ENCODE measurements around the gene LAMC3. TPM values are rescaled to one million over a fixed set of nuclear protein-coding genes. Genes with fewer than 3 reads are reported as not detected.
"Not testable (repeated sequence)": the region's sequence is repeated elsewhere in the genome, so short reads cannot be mapped to it uniquely, and the experiment has no call there.

Gene LAMC3
- total RNA-seq, 8 experiments from 2014 or later, result 0.05 to 96.7 (median 0.35) TPM; not detected in 1

GRCh38 chr9:131107760-131108159 lies 98.8 kb downstream of the LAMC3 start:
- ATAC-seq (replicated peaks in 6 of 8), result no peak
- in situ Hi-C loops (cut with MboI; ENCODE audit: low pct_unique_long_range_greater_than_20kb in 2 of 9, low sequenced_read_pairs in 9 of 9, unreplicated experiment in 9 of 9), result no loop called here

GRCh38 chr9:131111186-131111853 lies 102.3 kb downstream of the LAMC3 start:
- ATAC-seq (replicated peaks in 6 of 8), result peak in 5 of 8 experiments; percentile 10 to 30 (median 19)
- Histone ChIP-seq H3K27ac (peak overlapping the region; percentile 26 to 82), H3K4me1 (replicated peaks in 1 of 2) (peaks cover 13 to 16% of the 10 kb centered on the region in 2 donors), H3K4me3 (no peak overlapping the region)
- in situ Hi-C loops (cut with MboI; ENCODE audit: low pct_unique_long_range_greater_than_20kb in 2 of 9, low sequenced_read_pairs in 9 of 9, unreplicated experiment in 9 of 9), result no loop called here
- 20 to 86% (median 36%) methylated on average over 1 to 3 of the region's 10 CpGs; no CpG with 5 or more reads in 5 of the 10 experiments for WGBS, 10 experiments

More at GRCh38 chr9:131107760-131108159, 98.8 kb downstream of the LAMC3 start:
- 33 to 100% (median 67%) methylated on average over 1 to 4 of the region's 8 CpGs; no CpG with 5 or more reads in 3 of the 10 experiments for whole genome bisulfite sequencing, 10 experiments
- Histone ChIP-seq H3K4me3 (no peak overlapping the region), H3K4me1 (replicated peaks in 1 of 2) (peaks cover 13 to 16% of the 10 kb centered on the region in 2 donors), H3K27ac (peak overlapping the region in 1 of 2 donors; percentile 48)

GRCh38 chr9:131111854-131112311 lies 102.9 kb downstream of the LAMC3 start:
- Histone ChIP-seq H3K4me1 (replicated peaks in 1 of 2) (peaks cover 13 to 16% of the 10 kb centered on the region in 2 donors), H3K4me3 (no peak overlapping the region), H3K27ac (peak overlapping the region; percentile 26 to 82)
- in situ Hi-C loops (cut with MboI; ENCODE audit: low pct_unique_long_range_greater_than_20kb in 2 of 9, low sequenced_read_pairs in 9 of 9, unreplicated experiment in 9 of 9), result no loop called here
- WGBS, 10 experiments, result 33 to 100% (median 68%) methylated on average over 1 to 9 of the region's 25 CpGs; no CpG with 5 or more reads in 4 of the 10 experiments
- peak in 5 of 8 experiments; percentile 87 to 92 (median 89) for ATAC-seq (replicated peaks in 6 of 8)

GRCh38 chr9:131112374-131113154 lies 103.6 kb downstream of the LAMC3 start:
- in situ Hi-C loops (cut with MboI; ENCODE audit: low pct_unique_long_range_greater_than_20kb in 2 of 9, low sequenced_read_pairs in 9 of 9, unreplicated experiment in 9 of 9), result no loop called here
- H3K27ac ChIP-seq, result peak overlapping the region; percentile 37 to 82
- ATAC-seq (replicated peaks in 6 of 8), result peak in 1 of 8 experiments; percentile 54
- 56 to 94% (median 85%) methylated on average over 2 to 11 of the region's 23 CpGs; no CpG with 5 or more reads in 4 of the 10 experiments for WGBS, 10 experiments
- peaks cover 13 to 16% of the 10 kb centered on the region in 2 donors for H3K4me1 ChIP-seq (replicated peaks in 1 of 2)
- no peak overlapping the region for H3K4me3 ChIP-seq

GRCh38 chr9:131113655-131114054 lies 104.7 kb downstream of the LAMC3 start:
- 65 to 100% (median 94%) methylated on average over 1 to 7 of the region's 8 CpGs; no CpG with 5 or more reads in 5 of the 10 experiments for WGBS, 10 experiments
- Histone ChIP-seq H3K4me3 (no peak overlapping the region), H3K4me1 (replicated peaks in 1 of 2) (peaks cover 13 to 16% of the 10 kb centered on the region in 2 donors), H3K27ac (peak overlapping the region; percentile 42 to 60)
- in situ Hi-C loops (cut with MboI; ENCODE audit: low pct_unique_long_range_greater_than_20kb in 2 of 9, low sequenced_read_pairs in 9 of 9, unreplicated experiment in 9 of 9), result no loop called here
- ATAC-seq (replicated peaks in 6 of 8), result peak in 1 of 8 experiments; percentile 34

DNA sequence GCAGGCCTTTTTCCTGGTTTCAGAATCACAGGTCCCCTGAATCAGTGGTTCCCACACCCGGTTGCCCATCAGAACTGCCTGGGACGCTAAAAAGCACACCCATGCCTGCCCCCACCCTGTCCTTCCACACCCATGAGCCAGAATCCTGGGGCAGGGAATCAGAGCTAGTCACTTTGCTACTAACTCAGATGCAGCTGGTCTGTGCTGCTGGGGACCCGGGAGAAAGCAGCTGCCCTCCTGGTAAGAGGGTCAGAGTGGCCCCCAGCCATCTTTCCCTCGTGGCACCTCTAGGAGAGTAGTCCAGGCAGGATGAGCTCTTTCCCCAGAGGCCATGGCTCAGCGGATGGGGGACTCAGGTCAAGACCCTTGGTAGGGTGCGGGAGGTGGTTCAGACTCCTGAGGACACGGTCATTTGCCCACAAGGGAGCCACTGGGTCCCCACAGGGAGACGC lies 105.1 kb downstream of the LAMC3 start:
- Histone ChIP-seq H3K27ac (peak overlapping the region in 1 of 2 donors; percentile 60), H3K4me1 (replicated peaks in 1 of 2) (peaks cover 13 to 16% of the 10 kb centered on the region in 2 donors), H3K4me3 (no peak overlapping the region)
- in situ Hi-C loops (cut with MboI; ENCODE audit: low pct_unique_long_range_greater_than_20kb in 2 of 9, low sequenced_read_pairs in 9 of 9, unreplicated experiment in 9 of 9), result no loop called here
- ATAC-seq (replicated peaks in 6 of 8), result peak in 1 of 8 experiments; percentile 72
- WGBS, 10 experiments, result 87 to 100% methylated on average over 2 to 3 of the region's 8 CpGs; no CpG with 5 or more reads in 8 of the 10 experiments

GRCh38 chr9:131115360-131115742 lies 106.4 kb downstream of the LAMC3 start:
- H3K27ac ChIP-seq; ATAC-seq (replicated peaks in 6 of 8); in situ Hi-C loops (cut with MboI; ENCODE audit: low pct_unique_long_range_greater_than_20kb in 2 of 9, low sequenced_read_pairs in 9 of 9, unreplicated experiment in 9 of 9); H3K4me3 ChIP-seq: not testable (repeated sequence)
- 50 to 100% (median 95%) methylated on average over 1 to 4 of the region's 6 CpGs; no CpG with 5 or more reads in 4 of the 10 experiments for WGBS, 10 experiments
- H3K4me1 ChIP-seq (replicated peaks in 1 of 2), result peaks cover 13 to 16% of the 10 kb centered on the region in 2 donors

GRCh38 chr9:131116281-131117120 lies 107.5 kb downstream of the LAMC3 start:
- Histone ChIP-seq H3K27ac (peak overlapping the region; percentile 55 to 57), H3K4me3 (no peak overlapping the region), H3K4me1 (replicated peaks in 1 of 2) (peaks cover 8 to 10% of the 10 kb centered on the region in 2 donors)
- no peak for ATAC-seq (replicated peaks in 6 of 8)
- WGBS, 10 experiments, result 81 to 97% (median 92%) methylated on average over 2 to 14 of the region's 22 CpGs
- in situ Hi-C loops (cut with MboI; ENCODE audit: low pct_unique_long_range_greater_than_20kb in 2 of 9, low sequenced_read_pairs in 9 of 9, unreplicated experiment in 9 of 9), result no loop called here

DNA sequence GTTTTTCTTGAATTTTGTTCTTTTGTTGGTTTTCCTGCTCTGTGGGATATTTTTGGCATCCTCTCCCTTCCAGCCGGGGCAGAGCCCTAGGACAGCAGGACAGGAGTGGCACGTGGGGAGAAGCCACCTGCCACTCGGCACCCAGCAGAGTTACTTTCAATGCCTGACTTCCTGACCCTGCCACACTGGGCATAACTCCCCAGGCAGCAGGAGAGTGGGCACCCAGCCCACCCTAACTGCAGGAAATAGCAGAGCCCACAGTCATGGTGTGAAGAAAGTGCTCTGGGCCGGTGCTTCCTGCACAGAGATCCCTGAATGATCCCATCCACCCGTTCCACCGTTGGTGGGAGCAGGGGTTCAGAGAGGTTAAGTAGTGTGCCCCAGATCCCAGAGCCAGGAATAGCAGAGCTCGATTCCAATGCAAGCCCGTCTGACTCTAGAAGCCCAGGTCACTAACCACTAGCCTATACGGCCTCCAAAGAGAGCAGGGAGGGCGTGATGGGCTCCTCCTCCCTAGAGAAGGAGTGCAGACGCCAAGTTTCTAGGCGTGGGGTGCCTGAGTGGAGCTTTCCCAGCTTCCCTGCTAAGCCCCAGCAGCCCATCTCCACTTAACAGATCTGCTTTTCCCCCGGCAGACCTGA lies 108.3 kb downstream of the LAMC3 start:
- 17 to 100% (median 75%) methylated on average over 1 to 6 of the region's 13 CpGs; no CpG with 5 or more reads in 4 of the 10 experiments for WGBS, 10 experiments
- peaks cover under 1 to 2% of the 10 kb centered on the region in 2 donors for H3K4me1 ChIP-seq (replicated peaks in 1 of 2)
- no peak for ATAC-seq (replicated peaks in 6 of 8)
- no peak overlapping the region for H3K4me3 ChIP-seq
- peak overlapping the region; percentile 55 to 57 for H3K27ac ChIP-seq
- in situ Hi-C loops (cut with MboI; ENCODE audit: low pct_unique_long_range_greater_than_20kb in 2 of 9, low sequenced_read_pairs in 9 of 9, unreplicated experiment in 9 of 9), result no loop called here

DNA sequence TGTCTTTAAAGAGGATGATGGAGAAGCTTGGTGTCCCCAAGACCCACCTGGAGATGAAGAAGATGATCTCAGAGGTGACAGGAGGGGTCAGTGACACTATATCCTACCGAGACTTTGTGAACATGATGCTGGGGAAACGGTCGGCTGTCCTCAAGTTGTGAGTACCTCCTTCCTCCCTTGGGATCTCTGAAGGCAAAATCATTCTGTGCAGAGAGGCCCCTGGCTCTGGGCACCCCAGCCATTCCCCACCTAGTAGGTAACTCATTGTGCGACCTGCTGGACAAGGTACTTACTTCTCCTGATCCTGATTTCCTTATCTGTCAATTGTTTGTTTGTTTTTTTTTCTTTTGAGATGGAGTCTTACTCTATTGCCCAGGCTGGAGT lies 108.8 kb downstream of the LAMC3 start:
- in situ Hi-C loops (cut with MboI; ENCODE audit: low pct_unique_long_range_greater_than_20kb in 2 of 9, low sequenced_read_pairs in 9 of 9, unreplicated experiment in 9 of 9), result no loop called here
- WGBS, 10 experiments, result 0 to 100% (median 89%) methylated on average over 1 to 4 of the region's 4 CpGs; no CpG with 5 or more reads in 4 of the 10 experiments
- H3K4me1 ChIP-seq (replicated peaks in 1 of 2), result no peaks in the 10 kb centered on the region
- ATAC-seq (replicated peaks in 6 of 8), result no peak
- H3K27ac ChIP-seq, result peak overlapping the region; percentile 37 to 64
- H3K4me3 ChIP-seq, result no peak overlapping the region

DNA sequence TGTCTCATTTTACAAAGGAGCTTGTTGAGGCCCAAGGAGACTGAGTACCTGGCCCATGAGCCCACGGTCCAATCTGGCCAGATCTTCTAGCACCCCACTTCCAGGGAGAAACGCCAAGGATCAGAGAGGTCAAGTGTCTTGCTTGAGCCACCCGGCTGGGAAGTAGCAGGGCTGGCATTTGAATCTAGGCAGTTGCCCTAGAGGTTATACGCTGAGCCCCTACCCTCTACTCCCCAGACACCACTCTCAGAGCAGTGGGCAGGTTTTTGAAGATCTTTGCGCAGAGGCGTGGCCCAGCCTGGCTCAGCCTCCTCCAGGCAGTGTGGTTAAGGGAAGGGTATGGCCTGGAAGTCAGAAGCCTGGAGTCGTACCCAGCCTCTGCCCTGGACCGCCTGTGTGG lies 110.6 kb downstream of the LAMC3 start:
- in situ Hi-C loops (cut with MboI; ENCODE audit: low pct_unique_long_range_greater_than_20kb in 2 of 9, low sequenced_read_pairs in 9 of 9, unreplicated experiment in 9 of 9), result no loop called here
- H3K27ac ChIP-seq, result peak overlapping the region in 1 of 2 donors; percentile 64
- H3K4me3 ChIP-seq, result no peak overlapping the region
- H3K4me1 ChIP-seq (replicated peaks in 1 of 2), result peaks cover 3% of the 10 kb centered on the region in 2 donors
- 20 to 93% (median 67%) methylated on average over 1 to 4 of the region's 8 CpGs; no CpG with 5 or more reads in 5 of the 10 experiments for WGBS, 10 experiments
- ATAC-seq (replicated peaks in 6 of 8), result no peak

Data from motor neuron (in vitro differentiated cells).